Activated naive CD8-positive, alpha-beta T cell treated with anti-CD3 and anti-CD28 coated beads, Interleukin-2, amount 10 ng/mL, durations not matched to agents 7 days and 5 days (primary cell): ENCODE data around the gene EFCAB12. TPM values are rescaled to one million over a fixed set of nuclear protein-coding genes. Genes with fewer than 3 reads are reported as not detected.
"Not testable (repeated sequence)": the region's sequence is repeated elsewhere in the genome, so short reads cannot be mapped to it uniquely, and the experiment has no call there.

Experiments
- ATAC-seq: fragments of 150-1000 bp; cut with Tn5 transposase; one replicate; pipeline ENCODE4 v1.10.0; 2021; ENCODE audit warnings: low read depth, moderate library complexity
- POLR2A ChIA-PET: fragments of 350-600 bp; sonication (Branson Sonifier 250); formaldehyde crosslinking; loops from one replicate; lab custom pipeline; 2021; ENCODE audit warnings: antibody characterized with exemption; lab: Charles Lee
- DNase-seq: peaks from one replicate; pipeline ENCODE4 v3.0.0; 2021
- H3K27ac Mint-ChIP-seq: one replicate; pipeline ENCODE4 v1.8.0; 2022; ENCODE audit warnings: mild to moderate bottlenecking, mixed read lengths
- H3K27me3 Mint-ChIP-seq: one replicate; pipeline ENCODE4 v1.8.0; 2022; ENCODE audit warnings: mild to moderate bottlenecking, moderate library complexity, mixed read lengths
- H3K36me3 Mint-ChIP-seq: one replicate; pipeline ENCODE4 v1.8.0; 2021; ENCODE audit warnings: mild to moderate bottlenecking, mixed read lengths
- H3K4me1 Mint-ChIP-seq: one replicate; pipeline ENCODE4 v1.8.0; 2021; ENCODE audit warnings: mixed read lengths
- H3K4me3 Mint-ChIP-seq: one replicate; pipeline ENCODE4 v1.8.0; 2022; ENCODE audit warnings: mild to moderate bottlenecking, moderate library complexity, mixed read lengths
- H3K9me3 Mint-ChIP-seq: one replicate; pipeline ENCODE4 v1.8.0; 2021; ENCODE audit warnings: mixed read lengths
- total RNA-seq, 2 experiments: library from RNA; stranded (reverse); gene quantifications; one replicate each; pipeline ENCODE4 v1.2.3, GENCODE V29; 2021

Gene EFCAB12
- total RNA-seq, 2 experiments from 2014 or later = 1.2 to 1.4 TPM

- Mint-ChIP-seq H3K4me3 (no peak overlapping the region), H3K9me3 (no peaks in the 10 kb centered on the region), H3K36me3 (no peaks in the 10 kb centered on the region), H3K4me1 (no peaks in the 10 kb centered on the region), H3K27me3 (peaks cover 3% of the 10 kb centered on the region), H3K27ac (no peak overlapping the region)
- no peak for DNase-seq
- POLR2A ChIA-PET = interaction anchor here (1.4 kb wide), 1 partner anchor 97 kb away, joined by 4 read pairs; a partner anchor contains a TSS
- no peak for ATAC-seq
Observed at GRCh38 chr3:129412542-129413198, 15.8 kb downstream of the EFCAB12 start.

DNA sequence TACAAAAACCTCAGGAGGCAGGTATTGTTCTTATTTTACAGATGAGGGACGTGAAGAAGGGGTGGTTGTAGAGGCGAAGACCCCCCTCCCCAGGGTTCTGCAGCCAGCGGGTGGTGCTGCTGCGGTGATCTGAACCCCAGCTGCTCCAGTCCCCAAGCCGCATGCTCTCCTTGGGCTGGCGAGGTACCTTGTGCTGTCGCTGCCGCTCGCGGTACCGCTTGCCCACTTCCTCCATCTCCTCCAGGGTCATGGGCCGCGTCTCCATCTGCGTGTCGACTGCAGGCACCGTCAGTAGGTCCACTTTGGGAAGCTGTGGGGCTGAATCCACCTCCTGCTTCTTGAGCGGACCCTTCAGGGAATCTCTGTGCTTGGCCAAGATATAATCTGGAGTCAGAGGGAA lies 17.5 kb downstream of the EFCAB12 start:
- Mint-ChIP-seq H3K9me3 (no peaks in the 10 kb centered on the region), H3K4me3 (no peak overlapping the region), H3K27me3 (peaks cover 7% of the 10 kb centered on the region), H3K27ac (no peak overlapping the region), H3K36me3 (no peaks in the 10 kb centered on the region), H3K4me1 (no peaks in the 10 kb centered on the region)
- no peak for ATAC-seq
- POLR2A ChIA-PET = no interaction called here
- no peak for DNase-seq

DNA sequence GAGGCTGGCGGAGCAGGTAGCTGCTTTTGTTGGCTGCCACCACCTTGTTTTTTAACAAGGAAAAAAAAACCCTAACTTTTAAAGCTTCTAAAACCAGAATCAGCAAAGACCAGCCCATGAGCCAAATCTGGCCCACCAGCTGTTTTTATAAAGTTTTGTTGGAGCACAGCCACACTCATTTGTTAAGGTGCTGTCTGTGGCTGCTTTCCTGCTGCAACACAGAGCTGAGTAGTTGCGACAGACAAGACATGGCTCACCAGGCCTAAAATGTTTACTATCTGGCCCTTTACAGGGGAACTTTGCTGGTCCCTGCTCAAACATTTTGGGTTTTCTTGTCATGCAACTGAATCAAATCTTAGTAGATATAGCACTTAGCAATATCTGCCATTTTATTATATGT lies 18.9 kb downstream of the EFCAB12 start:
- POLR2A ChIA-PET = interaction anchor here (1.4 to 2.2 kb wide), 2 partner anchors 10 to 30 kb away, joined by 3 to 6 read pairs; partner anchors contain the start of genes IFT122 and MBD4
- Mint-ChIP-seq H3K27ac (no peak overlapping the region), H3K27me3 (peaks cover 7% of the 10 kb centered on the region), H3K4me3 (no peak overlapping the region), H3K36me3 (no peaks in the 10 kb centered on the region), H3K4me1 (no peaks in the 10 kb centered on the region), H3K9me3 (no peaks in the 10 kb centered on the region)
- no peak for ATAC-seq
- DNase-seq = no peak

GRCh38 chr3:129404610-129405009 lies 23.8 kb downstream of the EFCAB12 start:
- Mint-ChIP-seq H3K27me3 (peaks cover 3% of the 10 kb centered on the region), H3K27ac (no peak overlapping the region), H3K36me3 (no peaks in the 10 kb centered on the region), H3K4me3 (no peak overlapping the region), H3K9me3 (no peaks in the 10 kb centered on the region), H3K4me1 (peaks cover 4% of the 10 kb centered on the region)
- DNase-seq (no peak), ATAC-seq (no peak)
- POLR2A ChIA-PET = no interaction called here

DNA sequence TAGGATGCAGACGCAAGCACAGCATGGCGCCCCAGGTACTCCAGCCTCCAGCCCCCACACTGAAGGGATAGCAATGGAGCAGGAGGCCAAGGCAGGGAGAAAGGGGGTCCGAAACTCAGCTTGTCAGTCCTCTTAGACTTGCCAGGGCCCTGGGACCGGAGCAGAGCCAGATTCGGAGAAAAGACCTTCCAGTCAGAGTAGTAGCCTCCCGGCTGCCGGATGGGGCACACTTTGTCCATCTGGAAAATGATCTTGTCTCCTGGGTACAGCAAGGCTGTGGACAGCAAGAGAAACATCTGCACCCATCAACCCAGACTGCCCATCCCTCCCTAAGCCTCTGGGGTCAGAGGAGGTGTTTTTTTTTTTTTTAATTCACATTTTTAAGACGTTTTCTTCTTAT lies 24.3 kb downstream of the EFCAB12 start:
- DNase-seq = no peak
- peaks cover 3% of the 10 kb centered on the region for H3K27me3 Mint-ChIP-seq
- peaks cover 7% of the 10 kb centered on the region for H3K4me1 Mint-ChIP-seq
- no peaks in the 10 kb centered on the region for H3K9me3 Mint-ChIP-seq
- ATAC-seq = no peak
- H3K36me3 Mint-ChIP-seq = no peaks in the 10 kb centered on the region
- H3K27ac Mint-ChIP-seq = no peak overlapping the region
- POLR2A ChIA-PET = no interaction called here
- H3K4me3 Mint-ChIP-seq = no peak overlapping the region

GRCh38 chr3:129403450-129403849 lies 25.0 kb downstream of the EFCAB12 start:
- no peak for DNase-seq
- POLR2A ChIA-PET = interaction anchor here (1.1 kb wide), 1 partner anchor 37 kb away, joined by 3 read pairs; the partner anchor contains the start of genes IFT122 and MBD4
- H3K36me3 Mint-ChIP-seq = no peaks in the 10 kb centered on the region
- no peak for ATAC-seq
- H3K4me1 Mint-ChIP-seq = peaks cover 9% of the 10 kb centered on the region
- H3K27me3 Mint-ChIP-seq = peaks cover 3% of the 10 kb centered on the region
- H3K27ac Mint-ChIP-seq = no peak overlapping the region
- no peaks in the 10 kb centered on the region for H3K9me3 Mint-ChIP-seq
- no peak overlapping the region for H3K4me3 Mint-ChIP-seq

- no peak overlapping the region for H3K27ac Mint-ChIP-seq
- POLR2A ChIA-PET = interaction anchor here (1.1 kb wide), 1 partner anchor 37 kb away, joined by 3 read pairs; the partner anchor contains the start of genes IFT122 and MBD4
- H3K36me3 Mint-ChIP-seq = no peaks in the 10 kb centered on the region
Observed at GRCh38 chr3:129402616-129403015, 25.8 kb downstream of the EFCAB12 start.

DNA sequence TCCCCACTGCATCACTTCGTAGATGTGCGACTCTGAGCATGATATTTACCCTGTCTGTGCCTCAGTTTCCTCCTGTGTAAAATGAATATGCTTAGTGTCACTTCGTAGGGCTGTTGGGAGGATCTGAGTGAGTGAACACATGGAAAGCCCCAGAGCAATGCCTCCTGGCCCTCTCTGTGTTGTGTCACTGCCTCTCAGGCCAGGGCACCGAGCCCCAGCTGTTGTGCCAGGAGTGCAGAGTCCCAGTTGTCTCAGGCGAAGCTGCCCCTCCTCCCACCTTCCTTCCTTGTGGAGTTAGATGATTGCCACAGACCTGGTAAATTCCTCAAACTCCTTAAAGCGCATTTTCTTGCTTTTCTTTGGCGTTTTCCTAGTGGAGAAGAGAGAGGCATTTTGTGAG lies 26.2 kb downstream of the EFCAB12 start:
- no peak for ATAC-seq
- Mint-ChIP-seq H3K4me3 (no peak overlapping the region), H3K36me3 (no peaks in the 10 kb centered on the region), H3K9me3 (no peaks in the 10 kb centered on the region), H3K27me3 (peaks cover 3% of the 10 kb centered on the region), H3K27ac (no peak overlapping the region), H3K4me1 (peaks cover 20% of the 10 kb centered on the region)
- POLR2A ChIA-PET = no interaction called here
- no peak for DNase-seq

More at GRCh38 chr3:129402616-129403015, 25.8 kb downstream of the EFCAB12 start:
- Mint-ChIP-seq H3K4me1 (peaks cover 16% of the 10 kb centered on the region), H3K4me3 (no peak overlapping the region), H3K9me3 (no peaks in the 10 kb centered on the region), H3K27me3 (peaks cover 3% of the 10 kb centered on the region)
- ATAC-seq (no peak), DNase-seq (no peak)

GRCh38 chr3:129399895-129400357 lies 28.5 kb downstream of the EFCAB12 start:
- peak overlapping the region; percentile 99 for H3K4me3 Mint-ChIP-seq
- H3K4me1 Mint-ChIP-seq = peaks cover 27% of the 10 kb centered on the region
- POLR2A ChIA-PET = interaction anchor here (0.8 to 3.1 kb wide), 5 partner anchors 10 to 121 kb away, joined by 3 to 26 read pairs (median 4); partner anchors contain the start of genes EFCAB12, HMCES, IFT122 and MBD4
- DNase-seq = no peak
- H3K9me3 Mint-ChIP-seq = no peaks in the 10 kb centered on the region
- no peak for ATAC-seq
- peaks cover 4% of the 10 kb centered on the region for H3K36me3 Mint-ChIP-seq
- no peaks in the 10 kb centered on the region for H3K27me3 Mint-ChIP-seq
- H3K27ac Mint-ChIP-seq = peak overlapping the region; percentile 92

DNA sequence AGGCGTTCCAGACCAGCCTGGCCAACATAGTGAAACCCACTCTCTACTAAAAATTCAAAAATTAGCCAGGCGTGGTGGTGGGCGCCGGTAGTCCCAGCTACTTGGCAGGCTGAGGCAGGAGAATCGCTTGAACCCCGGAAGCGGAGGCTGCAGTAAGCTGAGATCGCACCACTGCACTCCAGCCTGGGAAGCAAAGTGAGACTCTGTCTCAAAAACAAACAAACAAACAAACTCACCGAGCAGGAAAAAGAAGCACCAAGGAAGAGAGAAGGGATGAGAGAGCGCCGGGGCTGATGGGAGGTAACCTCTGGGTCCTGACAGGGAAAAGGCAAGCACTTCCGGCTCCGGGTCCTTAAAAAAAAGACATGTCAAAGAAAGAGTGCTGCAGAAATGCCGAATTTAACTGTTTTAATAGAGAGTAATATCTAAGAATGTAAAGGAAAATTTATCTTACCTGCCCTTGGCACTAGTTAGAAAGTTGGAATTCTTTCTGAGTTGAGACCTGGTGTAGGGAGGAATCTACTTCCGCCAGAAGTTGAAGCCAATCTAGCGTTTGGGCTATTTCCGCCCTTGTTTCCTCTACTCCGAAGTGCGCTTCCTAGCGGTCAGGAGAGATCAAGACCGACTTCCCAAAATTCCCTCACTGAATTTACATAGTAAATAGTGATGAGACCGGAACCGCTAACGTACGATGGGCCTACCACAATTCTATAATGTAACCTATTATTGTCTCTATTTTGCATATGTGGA lies 29.1 kb downstream of the EFCAB12 start:
- DNase-seq (peak; percentile 62), ATAC-seq (peak; percentile 83)
- H3K27me3 Mint-ChIP-seq = no peaks in the 10 kb centered on the region
- POLR2A ChIA-PET = interaction anchor here (0.8 to 3.1 kb wide), 5 partner anchors 10 to 121 kb away, joined by 3 to 26 read pairs (median 4); partner anchors contain the start of genes EFCAB12, HMCES, IFT122 and MBD4
- H3K36me3 Mint-ChIP-seq = peaks cover 4% of the 10 kb centered on the region
- H3K9me3 Mint-ChIP-seq = no peaks in the 10 kb centered on the region
- H3K4me3 Mint-ChIP-seq = peak overlapping the region; percentile 99
- H3K4me1 Mint-ChIP-seq = peaks cover 29% of the 10 kb centered on the region
- H3K27ac Mint-ChIP-seq = peak overlapping the region; percentile 92

DNA sequence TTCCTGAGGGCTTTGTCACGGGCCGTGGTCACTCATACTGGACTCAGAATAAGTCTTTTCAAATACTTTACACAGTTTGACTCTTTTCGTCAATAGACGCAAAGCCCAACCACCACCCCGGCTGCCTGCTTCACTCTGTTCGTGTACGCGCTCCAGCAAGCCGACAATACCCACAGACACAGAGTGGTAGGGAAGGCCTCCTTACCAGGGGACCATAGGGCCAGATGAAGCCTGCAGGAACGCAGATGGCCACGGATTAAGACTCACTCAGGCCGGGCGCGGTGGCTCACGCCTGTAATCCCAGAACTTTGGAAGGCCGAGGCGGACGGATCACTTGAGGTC lies 29.7 kb downstream of the EFCAB12 start:
- Mint-ChIP-seq H3K36me3 (peaks cover 4% of the 10 kb centered on the region), H3K27me3 (no peaks in the 10 kb centered on the region), H3K4me3 (peak overlapping the region; percentile 99), H3K4me1 (peaks cover 29% of the 10 kb centered on the region), H3K9me3 (no peaks in the 10 kb centered on the region), H3K27ac (peak overlapping the region; percentile 92)
- POLR2A ChIA-PET = interaction anchor here (1.7 to 3.1 kb wide), 2 partner anchors 41 to 120 kb away, joined by 4 to 26 read pairs; partner anchors contain the start of genes HMCES, IFT122 and MBD4
- DNase-seq = no peak
- peak; percentile 32 for ATAC-seq

DNA sequence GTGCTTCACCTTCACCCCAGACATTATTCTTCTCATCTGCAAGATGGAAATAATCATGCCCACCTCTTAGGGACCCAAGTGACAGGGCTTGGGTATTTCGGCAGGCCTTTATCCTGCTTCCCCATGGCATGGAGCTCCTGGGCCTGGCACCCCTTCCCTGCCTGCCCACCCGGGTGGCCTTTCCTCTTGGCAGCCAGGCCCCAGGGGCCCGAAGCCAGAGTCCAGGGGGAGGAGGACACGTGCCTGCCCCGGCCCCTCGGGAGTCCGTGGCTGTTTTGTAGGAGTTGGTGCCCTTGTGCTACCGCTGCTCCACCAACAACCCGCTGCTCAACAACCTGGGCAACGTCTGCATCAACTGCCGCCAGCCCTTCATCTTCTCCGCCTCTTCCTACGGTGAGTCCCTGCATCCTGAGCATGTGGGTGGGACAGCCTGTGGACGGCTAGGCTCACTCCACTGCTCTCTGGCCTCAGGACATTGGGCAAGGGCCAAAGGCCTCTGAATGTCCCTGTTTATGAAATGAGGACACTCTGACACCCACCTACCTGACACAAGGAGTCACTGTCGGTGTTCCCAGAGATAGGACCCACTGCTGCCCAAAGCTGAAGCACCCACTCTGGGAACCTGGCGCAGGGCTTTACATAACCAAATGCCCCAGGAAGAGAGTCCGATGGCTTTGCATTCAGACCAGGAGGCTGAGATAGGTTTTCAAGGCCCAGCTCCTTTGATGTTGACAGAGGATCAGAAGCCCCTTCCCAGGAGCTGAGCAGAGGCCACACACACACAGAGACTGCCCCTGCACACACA lies 34.5 kb downstream of the EFCAB12 start:
- peaks cover 22% of the 10 kb centered on the region for H3K4me1 Mint-ChIP-seq
- not testable (repeated sequence) for ATAC-seq, H3K9me3 Mint-ChIP-seq, H3K4me3 Mint-ChIP-seq, H3K27me3 Mint-ChIP-seq, DNase-seq, H3K27ac Mint-ChIP-seq, H3K36me3 Mint-ChIP-seq
- POLR2A ChIA-PET = interaction anchor here (0.6 kb wide), 1 partner anchor 247 kb away, joined by 3 read pairs; no protein-coding TSS in a partner anchor

GRCh38 chr3:129393271-129393670 lies 35.2 kb downstream of the EFCAB12 start:
- Mint-ChIP-seq H3K9me3 (no peaks in the 10 kb centered on the region), H3K27ac (no peak overlapping the region)
- POLR2A ChIA-PET = no interaction called here

More at GRCh38 chr3:129393271-129393670, 35.2 kb downstream of the EFCAB12 start:
- H3K36me3 Mint-ChIP-seq = peaks cover 10% of the 10 kb centered on the region
- no peak for DNase-seq
- H3K4me1 Mint-ChIP-seq = peaks cover 18% of the 10 kb centered on the region
- no peaks in the 10 kb centered on the region for H3K27me3 Mint-ChIP-seq
- ATAC-seq = no peak
- H3K4me3 Mint-ChIP-seq = no peak overlapping the region
